ENCODE measurements around the gene MDFI.

MDFI gene

DNA sequence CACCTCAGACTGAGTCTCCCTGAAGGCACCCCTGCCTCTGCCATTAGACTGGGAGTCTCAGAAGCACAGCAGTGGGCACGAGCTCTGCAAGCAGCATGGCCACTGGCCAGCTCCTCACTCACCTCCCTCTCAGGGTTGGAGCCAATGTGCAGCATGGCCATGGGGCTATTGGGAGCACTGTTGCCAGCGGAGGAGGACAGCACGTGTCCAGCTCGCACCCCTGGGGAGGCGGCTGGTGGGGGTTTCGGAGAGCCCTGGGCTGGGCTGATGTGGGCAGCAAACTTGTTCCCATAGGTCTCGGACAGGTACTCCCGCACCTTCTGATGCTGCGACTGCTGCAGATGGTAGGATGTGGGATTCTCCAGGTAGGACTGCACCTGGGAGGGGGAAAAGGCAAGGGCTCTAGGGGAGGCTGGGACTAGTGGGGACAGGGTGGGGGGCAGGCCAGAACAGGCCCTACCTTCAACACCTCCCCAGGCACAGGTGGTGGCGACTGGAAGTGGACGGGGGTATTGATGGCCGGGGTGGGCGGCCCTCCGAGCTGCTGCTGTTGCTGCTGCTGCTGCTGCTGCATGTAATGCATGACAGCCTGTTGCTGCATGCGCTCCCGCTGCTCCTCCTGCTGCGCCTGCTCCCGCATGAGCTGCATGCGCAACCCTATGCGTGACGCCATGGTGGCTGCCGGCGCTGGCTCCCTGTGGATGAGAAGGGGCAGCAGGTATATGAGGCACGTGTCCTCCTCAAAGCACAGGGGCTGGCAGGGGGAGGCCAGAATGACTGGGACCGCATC is 52.5 kb downstream of the MDFI start:
- peak; percentile 28 for DNase-seq

DNA sequence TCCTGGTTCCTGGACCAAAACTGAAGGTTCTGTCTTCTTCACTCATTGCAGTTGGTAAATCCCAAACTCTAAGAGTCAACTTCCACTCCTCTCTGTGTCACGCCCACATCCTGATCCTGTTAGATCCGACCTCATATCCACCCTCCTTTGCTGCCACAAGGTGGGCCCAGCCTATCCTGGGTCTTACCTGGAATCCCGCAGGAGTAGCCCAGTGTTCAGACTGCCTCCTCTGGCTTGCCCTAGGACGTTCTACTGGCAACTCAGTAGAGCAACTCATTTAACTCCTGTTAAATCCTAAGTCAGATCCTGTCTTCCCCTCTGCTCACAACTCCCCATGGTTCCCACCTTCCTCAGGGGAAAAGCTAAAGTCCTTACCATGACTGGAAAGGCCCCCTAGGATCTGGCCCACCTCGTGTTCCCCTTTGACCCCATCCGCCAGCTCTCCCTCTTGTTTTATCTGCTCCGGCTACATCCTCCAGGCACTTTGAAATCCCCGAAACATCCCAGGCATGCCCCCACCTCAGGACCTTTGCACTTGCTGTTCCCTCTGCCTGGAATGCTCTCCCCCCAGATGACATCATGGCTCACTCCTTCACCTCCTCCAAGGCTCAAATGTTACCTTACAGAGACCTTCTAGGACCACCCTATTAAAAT is 53.3 kb downstream of the MDFI start:
- DNase-seq = no peak

DNA sequence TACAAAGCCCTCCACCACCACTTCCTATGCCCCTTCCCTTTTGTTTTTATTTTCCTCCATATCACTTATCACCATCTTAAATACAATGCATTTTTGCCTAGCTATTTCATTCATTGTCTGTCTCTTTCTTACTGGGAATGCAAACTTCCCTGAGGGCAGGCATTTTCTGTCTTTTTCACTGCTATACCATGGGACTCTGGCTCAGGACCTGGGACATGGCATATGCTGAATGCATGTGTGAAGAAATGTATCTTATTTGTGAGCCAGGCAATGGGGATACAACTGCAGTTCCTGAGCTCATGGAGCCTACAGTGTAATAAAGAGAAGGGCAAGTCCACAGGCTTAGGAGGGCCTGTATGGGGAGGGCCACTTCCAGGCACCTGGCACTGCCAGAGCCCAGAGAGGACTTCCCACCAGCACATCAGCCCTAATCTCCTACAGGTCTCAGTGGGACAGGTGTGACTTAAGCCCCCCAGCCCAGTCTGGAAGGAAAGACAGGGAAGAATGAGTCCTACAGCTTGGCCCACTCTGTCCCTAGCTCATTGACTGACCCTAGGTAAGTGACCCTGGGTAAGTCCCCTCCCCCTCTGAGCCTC is 53.9 kb downstream of the MDFI start:
- DNase-seq = no peak

- no peak for DNase-seq
Measured at GRCh38 chr6:41692730-41693129, 54.5 kb downstream of the MDFI start.

DNA sequence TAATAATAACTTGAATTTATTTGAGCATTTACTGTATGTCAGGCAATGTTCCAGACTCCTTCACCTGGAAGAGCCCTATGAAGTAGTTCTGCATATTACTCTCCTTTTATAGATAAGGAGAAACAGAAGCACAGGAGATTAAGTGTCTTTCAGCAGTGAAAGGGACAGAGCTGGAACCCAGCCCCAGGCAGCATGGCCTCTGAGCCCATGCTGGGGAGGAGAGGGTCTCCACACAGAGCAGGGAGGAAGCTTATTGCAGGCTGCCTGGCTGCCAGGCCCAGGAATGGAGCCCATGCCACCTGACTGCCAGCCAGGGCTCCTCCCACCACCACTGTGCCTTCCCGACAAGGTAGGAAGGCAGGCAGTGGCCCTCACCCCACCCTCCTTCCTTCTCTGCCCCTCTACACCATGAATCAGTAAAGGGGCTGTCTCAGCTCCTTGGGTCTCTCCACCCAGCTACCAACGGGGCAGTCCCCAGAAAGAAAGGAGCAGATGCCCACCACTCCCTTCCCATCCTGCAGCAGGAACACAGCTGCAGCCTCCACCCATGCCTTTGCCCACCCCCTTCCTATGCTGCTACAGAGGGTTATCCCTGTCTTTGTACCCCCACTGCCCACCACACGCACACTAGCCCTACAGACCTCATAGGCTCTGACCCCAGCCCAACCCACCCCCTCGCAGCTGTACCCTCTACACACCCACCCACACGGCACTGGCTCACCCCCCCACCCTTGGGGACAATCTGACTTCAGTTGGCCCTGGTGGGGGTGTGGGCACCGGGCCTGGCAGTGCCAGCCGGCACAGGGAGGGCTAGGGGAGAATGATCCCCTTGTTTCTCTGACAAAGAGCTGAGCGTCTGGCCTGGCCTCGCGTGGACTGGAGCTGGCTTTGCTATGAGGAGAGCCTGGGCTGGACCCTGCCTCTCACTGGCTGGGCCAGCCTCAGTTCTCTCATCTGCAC is 55.3 kb downstream of the MDFI start:
- no peak for DNase-seq

- DNase-seq = no peak
Measured at GRCh38 chr6:41694815-41695526, 56.7 kb downstream of the MDFI start.

DNA sequence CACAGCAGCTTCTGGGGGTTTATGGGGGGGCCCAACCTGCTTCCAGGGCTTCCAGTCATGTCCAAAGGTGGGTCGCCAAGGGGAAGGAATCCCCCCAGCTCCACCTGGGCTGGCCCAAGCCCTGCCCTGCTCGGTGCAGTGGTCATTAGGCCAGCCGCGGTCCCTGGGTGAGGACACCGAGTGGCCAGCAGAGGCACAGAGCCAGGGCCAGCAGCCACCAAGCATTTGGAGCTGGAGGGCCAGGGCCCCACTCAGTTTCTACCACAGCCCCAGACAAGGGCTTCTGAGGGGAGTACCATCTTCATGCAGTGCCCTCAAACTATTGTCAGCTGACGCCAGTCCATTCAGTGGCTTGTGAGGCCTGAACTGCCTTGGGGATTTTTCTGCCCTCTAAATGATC is 57.6 kb downstream of the MDFI start:
- DNase-seq = no peak

GRCh38 chr6:41696788-41697187 is 58.5 kb downstream of the MDFI start:
- no peak for DNase-seq

DNA sequence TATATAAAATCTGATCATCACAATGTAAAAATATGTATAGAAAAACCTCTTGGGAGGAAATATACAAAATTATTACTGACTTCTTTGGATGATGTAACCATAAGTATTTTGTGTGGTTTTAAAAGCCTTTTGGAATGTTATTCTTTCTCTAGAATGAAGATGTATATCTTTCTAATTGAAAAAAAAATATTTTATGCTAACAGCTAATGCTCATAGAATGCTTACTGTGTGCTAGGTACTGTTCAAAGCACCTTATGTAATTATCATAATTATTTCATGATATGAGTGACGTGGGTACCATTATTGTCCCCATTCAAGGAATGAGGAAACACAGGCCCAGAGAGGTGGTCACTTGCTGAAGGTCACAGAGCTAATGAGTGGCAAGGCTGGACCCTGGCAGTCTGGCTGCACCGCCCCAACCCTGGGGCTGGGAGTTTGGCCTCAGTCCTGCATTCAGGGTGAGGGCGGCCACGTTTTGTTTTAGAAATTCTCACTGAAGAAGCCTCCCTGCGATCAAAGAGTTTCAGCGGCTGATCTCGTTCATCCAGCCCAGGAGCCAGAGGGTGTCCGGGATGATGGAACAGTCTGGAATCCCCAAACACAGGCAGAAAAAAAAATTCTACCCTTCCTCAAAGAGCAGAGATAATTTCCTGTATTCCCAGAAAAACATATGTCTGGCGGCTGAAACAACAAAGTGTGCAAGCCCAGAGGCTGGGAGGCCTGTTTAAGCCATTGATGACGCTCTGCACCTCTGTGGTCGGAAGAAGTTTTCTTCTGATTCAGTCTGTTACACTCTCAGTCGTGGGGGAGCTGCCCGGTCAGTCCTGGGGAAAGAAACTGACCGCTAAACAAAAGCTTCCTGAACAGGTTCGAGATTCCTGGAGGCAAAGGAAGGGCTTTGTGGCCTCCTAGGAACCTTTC is 59.9 kb downstream of the MDFI start:
- DNase-seq = peak; percentile 78

DNA sequence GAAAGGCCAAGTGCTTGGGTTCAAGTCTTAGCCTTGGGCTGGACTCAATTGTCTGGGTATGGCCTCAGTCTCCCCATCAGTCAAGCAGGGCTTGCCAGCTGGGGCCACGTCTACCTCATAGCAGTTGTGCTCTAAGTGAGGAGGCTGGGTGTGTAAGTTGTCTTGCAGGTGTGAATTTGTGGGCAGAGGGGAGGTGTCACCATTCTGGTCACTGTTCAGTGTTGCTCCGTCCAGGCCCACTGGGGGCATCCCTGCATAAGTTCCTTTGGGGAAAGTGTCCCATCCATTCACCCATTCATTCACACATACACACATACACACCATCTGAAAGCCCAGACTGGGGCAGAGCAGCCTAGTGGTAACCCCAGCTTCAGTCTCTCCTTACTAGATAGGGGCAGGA is 60.8 kb downstream of the MDFI start:
- DNase-seq = no peak

DNA sequence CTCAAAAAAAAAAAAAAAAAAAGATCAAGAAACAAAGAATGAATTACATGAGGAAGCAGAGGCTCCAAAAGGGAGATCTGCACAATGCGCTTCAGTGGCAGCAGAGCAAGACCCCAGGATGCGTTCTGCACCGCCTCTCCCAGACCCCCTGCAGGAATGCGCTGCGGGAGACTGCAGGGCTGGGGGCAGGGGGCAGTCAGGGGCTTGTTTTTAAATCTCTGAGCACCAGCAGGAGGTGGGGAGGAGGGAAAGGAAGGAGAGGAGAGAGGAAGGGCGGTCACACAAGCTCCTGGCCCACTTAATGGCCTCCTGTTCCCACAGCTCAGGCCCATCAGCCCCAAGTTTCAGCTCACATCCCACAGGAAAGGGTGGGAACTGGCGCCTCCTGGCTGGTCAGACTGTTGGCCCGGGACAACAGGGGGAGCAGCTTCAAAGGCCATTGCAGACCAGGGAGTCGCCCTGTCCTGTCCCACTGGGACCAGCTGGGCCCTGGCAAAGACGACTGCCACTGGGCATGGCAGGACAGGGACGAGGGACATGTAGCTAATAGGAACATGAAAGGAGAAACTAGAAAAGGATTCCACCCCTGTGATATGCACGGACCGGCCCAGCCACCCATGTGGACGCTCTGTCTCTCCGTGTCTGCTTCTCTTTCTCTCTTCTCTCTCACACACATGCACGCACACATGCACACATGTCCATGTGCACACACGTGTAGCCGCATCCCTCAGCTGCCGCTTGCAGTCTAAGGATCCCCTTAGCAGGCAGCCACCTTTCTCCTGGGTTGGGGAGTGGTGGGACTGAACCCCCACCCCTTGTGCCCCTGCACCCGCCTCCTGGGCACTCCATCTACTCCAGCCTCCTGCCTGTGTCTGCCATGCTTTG is 62.4 kb downstream of the MDFI start:
- no peak for DNase-seq

DNA sequence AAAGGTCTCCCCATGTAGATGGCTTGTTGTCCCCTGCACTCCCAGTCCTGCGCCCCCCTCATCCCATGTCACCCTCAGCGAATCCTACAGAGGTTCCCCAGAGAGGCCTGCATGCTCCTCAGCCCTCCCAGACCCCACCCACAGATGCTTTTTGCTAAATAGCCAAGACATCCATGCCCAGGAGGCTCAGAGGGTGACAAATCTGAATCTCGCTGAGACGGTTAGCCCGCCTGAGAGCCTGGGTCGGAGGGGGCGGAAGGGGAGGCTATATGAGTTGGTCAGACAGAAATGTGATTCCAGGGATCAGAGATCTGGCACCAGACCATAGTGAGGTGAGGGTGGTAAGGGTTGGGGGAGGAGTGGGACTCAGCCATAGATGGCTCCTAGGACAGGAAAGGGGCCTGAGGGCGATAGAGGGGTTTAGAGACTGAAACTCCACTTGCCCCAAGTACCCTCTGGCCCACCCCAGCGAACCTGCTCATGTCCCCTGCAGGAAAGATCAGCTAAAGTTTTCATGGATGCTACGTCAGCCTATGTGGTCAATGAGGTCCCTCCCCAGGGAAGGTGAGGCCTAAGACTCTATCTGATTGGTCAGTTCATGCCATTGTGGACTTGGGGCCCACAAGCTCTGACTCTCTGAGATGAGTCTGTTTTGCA is 63.9 kb downstream of the MDFI start:
- DNase-seq = no peak

DNA sequence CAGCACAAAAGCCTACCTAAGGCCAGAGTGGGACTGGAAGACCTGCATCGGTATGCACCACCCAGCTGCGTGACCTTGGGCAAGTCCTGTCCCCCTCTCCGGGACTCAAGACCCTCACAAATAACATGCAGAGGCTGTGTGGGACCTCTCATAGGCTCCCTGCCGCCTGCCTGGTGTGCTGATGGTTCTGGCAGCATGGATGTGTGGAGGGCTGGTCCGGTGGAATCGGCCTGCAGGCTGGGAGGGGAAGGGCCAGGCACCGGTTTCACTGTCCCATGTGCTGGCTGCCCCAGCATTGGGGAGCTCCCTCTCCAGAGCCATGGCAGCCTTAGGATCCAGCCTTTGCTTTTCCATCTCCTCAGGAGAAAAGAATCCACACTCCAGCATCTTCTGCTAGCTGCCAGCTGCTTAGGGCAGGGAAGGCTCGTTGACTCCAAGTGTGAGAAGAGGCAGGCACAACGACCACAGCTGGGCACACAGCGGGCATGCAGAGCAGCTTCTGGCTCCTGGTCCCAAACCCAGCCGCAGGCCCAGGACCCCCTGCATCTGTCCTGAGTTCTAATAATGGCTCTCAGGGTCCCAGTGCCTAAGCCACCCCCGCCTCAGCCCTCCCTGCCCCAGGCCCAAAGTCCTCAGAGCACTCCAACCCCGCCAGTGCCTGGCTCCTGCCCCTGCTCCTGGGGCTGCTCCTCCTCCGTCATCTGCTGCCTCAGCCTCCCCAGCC is 64.7 kb downstream of the MDFI start:
- no peak for DNase-seq
